AG09319 (cell line): Measurements from ENCODE around the gene CRB1.
"Not testable (repeated sequence)": the region's sequence is repeated elsewhere in the genome, so short reads cannot be mapped to it uniquely, and the experiment has no call there.

ENCODE experiments used
- DNase-seq: peaks from one replicate; pipeline ENCODE4 v3.0.0-alpha.2; 2010; ENCODE audit warnings: low read depth; ENCODE audit errors: extremely low read depth
- CTCF ChIP-seq: IDR thresholded peaks from 2 replicates; pipeline ENCODE4 v1.5.1; 2011; ENCODE audit warnings: low read depth, mild to moderate bottlenecking, inconsistent platforms, low read length, moderate library complexity

The CRB1 gene

GRCh38 chr1:197394831-197395608, 127.0 kb downstream of the CRB1 start:
- no peak for TF ChIP-seq CTCF
- DNase-seq: no peak

GRCh38 chr1:197397895-197398294, 129.8 kb downstream of the CRB1 start:
- DNase-seq: no peak
- no peak for TF ChIP-seq CTCF

- TF ChIP-seq CTCF: peak; percentile 58
- DNase-seq: no peak
Measured at GRCh38 chr1:197399755-197400521, 131.9 kb downstream of the CRB1 start.

- no peak for TF ChIP-seq CTCF
- no peak for DNase-seq
Measured at GRCh38 chr1:197400522-197400902, 132.5 kb downstream of the CRB1 start.

- TF ChIP-seq CTCF: no peak
- DNase-seq: no peak
Measured at GRCh38 chr1:197402189-197402588, 134.1 kb downstream of the CRB1 start.

- DNase-seq: not testable (repeated sequence)
Measured at GRCh38 chr1:197404774-197405173, 136.7 kb downstream of the CRB1 start.

GRCh38 chr1:197405614-197406013, 137.6 kb downstream of the CRB1 start:
- not testable (repeated sequence) for DNase-seq

- DNase-seq: no peak
- no peak for TF ChIP-seq CTCF
Measured at GRCh38 chr1:197413564-197413963, 145.5 kb downstream of the CRB1 start.
